UCSD-AML1 (cell line): ENCODE measurements around the gene PAPSS2.
"Not testable (repeated sequence)": the region's sequence is repeated elsewhere in the genome, so short reads cannot be mapped to it uniquely, and the experiment has no call there.

Experiments used
- DNase-seq: peaks from one replicate; lab custom pipeline; 2025; ENCODE audit not compliant: unreplicated experiment; lab: John Stamatoyannopoulos, UW

The PAPSS2 gene

DNA sequence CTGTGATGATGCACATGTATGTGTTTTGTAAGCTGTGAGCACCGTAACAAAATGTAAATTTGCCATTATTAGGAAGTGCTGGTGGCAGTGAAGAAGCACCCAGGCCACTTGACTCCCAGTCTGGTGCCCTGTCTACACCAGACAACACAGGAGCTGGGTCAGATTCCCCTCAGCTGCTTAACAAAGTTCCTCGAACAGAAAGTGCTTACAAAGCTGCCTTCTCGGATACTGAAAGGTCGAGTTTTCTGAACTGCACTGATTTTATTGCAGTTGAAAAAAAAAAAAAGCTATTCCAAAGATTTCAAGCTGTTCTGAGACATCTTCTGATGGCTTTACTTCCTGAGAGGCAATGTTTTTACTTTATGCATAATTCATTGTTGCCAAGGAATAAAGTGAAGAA lies 87.2 kb downstream of the PAPSS2 start:
- no peak for DNase-seq

DNA sequence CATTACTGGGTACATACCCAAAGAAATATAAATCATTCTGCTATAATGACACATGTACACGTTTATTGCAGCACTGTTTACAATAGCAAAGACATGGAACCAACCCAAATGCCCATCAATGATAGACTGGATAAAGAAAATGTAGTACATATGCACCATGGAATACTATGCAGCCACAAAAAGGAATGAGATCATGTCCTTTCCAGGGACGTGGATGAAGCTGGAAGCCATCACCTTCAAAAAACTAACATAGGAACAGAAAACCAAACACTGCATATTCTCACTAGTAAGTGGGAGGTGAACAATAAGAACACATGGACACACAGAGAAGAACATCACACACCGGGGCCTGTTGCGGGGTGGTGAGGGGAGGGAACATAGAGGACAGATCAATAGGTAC lies 88.6 kb downstream of the PAPSS2 start:
- DNase-seq, result not testable (repeated sequence)

DNA sequence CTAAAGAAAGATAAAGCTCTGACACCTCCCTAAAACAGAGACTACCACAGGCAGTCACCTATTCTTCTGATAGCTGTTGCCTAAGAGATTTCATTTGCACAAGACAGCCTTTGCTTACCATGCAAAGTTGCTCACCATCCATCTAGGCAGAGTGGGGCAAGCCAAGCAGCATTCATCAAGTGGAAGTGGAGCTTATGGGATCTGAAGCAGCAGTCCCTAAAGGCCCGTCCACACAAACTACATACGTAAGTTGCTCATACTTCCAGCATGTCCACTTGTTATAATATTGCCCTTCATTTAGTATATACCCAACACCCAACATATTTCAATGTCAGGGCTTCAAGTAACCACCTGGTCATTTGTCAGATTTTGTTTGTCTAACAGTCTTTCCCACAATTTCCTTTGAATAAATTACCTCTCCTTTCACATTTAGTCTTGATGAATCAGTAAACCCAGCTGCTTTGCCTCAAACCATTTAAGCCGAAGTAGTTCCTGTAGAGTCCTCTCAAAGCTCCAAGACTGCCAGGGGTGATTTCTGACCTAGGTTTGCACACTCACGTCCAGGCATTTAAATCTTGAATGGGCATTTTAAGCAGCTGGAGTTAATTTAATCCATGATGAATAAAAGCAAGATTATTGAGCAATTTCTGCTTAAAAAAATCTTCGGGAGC lies 90.5 kb downstream of the PAPSS2 start:
- no peak for DNase-seq

DNA sequence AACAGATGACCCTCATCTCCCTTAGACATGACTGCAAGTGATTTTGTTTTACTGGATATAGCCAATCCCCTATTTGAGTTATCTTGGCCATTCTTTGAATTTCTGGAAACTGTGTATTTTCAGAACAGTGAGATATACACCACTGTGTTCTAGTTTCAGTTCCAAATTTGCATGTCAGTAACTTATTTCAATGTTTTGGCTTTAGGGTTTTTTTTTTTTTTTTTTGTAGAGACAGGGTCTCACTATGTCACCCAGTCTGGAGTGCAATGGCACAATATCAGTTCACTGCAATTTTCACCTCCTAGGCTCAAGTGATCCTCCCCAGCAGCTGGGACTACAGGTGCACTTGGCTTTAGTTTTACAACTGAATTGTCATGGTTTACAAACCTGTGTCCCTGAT lies 91.1 kb downstream of the PAPSS2 start:
- no peak for DNase-seq

DNA sequence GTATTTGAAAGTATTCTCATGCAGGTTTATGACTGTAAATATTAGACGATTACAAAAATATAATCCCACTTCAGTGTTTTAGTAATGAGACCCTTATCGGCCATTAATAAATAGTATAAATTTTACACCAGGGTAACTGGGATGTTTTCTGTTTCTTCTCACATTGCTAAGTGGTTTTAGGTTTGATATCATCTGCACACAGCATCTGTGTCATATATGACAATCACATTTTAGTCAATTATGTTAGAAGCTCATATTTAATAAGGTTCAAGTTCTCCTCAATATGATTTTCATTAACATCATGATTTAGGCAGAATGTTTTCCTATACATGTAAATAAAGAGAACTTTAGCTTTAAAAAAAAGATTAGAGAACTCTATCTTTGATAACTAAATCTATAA lies 91.6 kb downstream of the PAPSS2 start:
- DNase-seq, result no peak

DNA sequence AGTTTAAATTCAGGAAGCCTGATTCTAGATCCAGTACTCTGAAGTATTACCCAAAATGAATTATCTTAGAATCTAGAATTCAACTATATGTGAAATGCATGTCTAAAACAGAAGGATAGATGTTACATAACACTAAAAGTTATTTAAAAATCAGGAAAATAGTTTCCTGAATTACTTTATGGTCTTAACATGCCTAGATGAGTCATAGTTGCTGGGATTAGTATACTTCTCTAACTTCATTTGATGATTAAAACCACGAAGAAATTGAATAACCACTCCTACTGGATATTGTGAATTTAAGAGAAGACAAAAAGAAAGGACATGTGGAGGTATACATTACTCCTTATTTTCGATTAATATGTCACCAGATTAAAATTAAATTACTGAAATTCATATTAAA lies 92.9 kb downstream of the PAPSS2 start:
- no peak for DNase-seq

DNA sequence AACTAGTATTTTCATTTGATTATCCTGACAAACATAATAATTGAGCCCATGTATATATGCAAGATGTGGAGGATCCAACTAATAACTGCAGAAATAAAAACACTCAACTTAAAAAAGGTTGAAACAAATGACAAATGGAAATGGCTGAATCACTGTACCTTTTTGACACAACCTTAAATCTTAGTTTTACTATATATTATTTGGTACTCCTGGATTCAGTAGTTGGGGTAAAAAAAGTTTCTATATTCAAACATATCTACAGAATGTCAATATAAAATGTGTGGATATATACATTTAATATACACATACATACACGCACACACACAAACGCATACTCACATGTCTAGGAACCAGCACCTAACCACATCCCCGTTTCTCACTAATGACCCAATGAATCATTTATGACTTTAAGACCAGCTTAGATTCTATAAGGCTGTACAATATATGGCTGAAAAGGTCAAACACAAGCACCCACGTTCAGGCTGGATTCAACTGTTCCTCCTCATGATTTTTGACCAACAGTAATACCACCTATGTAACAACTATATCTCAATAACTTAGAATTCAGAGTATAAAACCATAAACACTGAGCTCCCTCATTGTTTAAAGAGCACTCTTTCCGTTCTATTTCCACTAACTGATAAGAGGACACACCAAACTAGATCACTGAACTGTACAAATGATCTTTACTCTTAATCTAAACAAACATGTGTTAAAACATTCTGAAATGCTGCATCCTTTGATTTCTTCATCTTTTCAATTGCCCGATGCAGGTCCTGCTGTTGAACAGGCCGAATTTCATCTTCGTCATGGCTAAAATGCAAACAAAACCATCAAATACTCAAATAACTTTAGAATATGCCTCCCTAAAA lies 94.6 kb downstream of the PAPSS2 start:
- no peak for DNase-seq

DNA sequence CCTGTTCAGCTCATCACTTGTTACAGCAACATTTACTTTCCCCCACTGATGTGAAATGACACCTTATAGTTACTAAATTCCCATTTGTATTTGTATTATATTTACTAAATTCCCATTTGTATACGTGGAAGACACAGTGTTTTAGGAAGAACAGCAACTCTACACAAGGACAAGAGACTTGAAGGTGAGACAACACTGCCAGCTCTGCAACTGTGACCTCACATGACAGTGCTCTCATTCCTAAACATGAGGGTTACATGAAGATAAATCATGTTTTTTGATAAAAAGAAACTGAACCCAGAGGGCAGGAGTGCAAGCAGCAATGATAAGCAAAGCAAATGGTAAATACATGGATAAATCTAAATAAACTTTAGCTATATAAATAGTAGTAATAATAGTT lies 98.0 kb downstream of the PAPSS2 start:
- no peak for DNase-seq

DNA sequence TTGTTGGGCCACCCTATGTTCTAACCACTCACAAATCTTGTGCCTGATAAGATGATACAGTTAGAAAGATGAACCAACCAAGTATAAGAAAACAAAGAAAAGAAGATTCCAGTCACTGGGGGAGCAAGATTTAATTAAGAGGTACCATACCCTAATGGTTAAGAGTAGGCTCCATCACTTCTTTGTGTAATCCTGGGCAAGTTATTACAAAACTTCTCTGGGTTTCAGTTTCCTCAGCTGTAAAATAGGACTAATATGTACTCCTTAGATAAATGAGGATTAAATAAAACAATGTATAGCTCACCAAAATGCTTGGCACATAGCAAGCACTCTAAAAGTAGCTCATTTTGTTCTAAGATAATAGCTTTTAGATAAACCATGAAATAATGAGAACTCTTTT lies 99.9 kb downstream of the PAPSS2 start:
- DNase-seq, result no peak

DNA sequence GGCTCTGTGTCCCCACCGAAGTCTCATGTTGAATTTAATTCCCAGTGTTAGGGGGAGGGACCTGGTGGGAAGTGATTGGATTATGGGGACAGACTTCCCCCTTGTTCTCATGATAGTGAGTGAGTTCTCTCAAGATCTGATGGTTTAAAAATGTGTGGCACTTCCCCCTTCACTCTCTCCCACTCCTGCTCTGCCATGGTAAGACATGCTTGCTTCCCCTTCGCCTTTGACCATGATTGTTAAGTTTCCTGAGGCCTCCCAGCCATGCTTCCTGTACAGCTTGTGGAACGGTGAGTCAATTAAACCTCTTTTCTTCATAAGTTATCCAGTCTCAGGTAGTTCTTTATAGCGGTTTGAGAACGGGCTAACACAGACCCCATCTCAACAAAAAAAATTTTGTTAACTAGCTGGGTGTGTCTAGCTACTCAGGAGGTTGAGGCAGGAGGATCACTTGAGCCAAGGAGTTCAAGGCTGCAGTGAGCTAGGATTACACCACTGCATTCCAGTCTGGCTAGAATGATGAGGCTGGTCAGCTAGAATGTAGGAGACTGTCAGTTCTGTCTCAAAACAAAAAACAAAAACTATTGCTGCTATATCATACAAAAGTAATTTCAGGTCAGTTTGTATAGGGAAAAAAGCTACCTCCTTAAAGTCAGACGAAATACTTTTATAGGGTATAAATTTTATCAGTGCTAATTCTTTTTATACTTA lies 100.7 kb downstream of the PAPSS2 start:
- DNase-seq, result peak; percentile 41

DNA sequence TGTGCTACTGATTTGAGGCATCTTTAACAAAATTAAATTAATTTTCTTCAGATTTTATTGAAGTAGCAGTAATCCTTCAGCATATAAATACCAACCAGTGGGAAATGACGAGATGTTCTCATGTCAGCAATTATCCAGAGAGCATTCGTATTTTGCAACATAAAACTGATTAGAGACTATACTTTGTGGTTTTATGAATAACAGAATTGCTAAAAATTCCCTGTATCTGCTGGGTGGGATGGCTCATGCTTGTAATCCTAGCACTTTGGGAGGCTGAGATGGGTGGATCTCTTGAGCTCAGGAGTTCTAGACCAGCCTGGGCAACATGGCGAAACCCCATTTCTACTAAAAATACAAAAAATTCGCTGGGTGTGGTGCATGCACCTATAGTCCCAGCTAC lies 101.5 kb downstream of the PAPSS2 start:
- no peak for DNase-seq

DNA sequence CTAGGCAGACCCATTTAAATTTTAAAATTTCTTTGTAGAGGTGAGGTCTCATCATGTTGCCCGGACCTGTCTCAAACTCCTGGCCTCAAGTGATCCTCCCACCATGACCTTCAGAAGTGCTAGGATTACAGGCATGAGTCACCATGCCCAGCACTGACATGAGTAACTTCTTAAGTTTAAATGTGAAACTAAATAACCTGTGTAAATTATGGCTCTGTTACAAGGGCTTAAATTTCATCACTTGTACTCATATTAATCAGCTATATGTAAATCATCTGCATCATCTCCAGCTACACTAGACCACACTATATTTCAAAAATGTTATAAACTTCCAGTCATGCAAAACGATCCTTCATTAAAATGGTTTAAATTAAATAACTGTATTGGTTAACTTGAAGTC lies 102.2 kb downstream of the PAPSS2 start:
- DNase-seq, result no peak

DNA sequence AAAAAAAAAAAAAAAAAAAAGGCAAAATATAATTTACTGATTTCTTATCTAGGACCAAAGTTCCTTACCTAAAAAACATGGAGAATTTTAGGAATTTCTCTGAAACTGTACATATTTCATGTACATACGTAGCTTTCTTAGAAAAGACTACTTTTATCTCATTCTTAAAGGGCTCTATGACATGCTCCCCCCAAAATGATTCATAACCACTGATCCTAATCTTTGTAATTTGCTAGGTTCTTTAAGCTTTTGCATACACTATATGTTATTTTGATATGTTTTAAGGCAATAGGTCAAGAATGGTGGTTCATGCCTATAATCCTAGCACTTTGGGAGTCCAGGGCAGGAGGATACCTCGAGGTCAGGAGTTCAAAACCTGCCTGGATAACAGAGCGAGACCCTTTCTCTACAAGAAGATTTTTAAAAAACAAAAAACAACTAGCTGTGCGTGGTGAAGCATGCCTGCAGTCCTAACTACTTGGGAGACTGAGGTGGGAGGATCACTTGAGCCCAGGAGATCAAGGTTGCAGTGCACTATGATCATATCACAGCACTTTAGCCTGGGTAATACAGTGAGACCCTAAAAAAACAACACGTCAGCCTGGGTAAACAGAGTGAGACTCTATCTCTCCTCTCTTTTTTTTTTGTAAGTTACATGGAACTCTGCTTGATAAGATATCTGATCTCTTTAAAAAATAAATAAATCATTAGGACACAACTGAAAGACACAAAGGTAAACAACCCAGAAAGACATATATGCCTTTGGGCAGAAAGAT lies 103.6 kb downstream of the PAPSS2 start:
- no peak for DNase-seq

DNA sequence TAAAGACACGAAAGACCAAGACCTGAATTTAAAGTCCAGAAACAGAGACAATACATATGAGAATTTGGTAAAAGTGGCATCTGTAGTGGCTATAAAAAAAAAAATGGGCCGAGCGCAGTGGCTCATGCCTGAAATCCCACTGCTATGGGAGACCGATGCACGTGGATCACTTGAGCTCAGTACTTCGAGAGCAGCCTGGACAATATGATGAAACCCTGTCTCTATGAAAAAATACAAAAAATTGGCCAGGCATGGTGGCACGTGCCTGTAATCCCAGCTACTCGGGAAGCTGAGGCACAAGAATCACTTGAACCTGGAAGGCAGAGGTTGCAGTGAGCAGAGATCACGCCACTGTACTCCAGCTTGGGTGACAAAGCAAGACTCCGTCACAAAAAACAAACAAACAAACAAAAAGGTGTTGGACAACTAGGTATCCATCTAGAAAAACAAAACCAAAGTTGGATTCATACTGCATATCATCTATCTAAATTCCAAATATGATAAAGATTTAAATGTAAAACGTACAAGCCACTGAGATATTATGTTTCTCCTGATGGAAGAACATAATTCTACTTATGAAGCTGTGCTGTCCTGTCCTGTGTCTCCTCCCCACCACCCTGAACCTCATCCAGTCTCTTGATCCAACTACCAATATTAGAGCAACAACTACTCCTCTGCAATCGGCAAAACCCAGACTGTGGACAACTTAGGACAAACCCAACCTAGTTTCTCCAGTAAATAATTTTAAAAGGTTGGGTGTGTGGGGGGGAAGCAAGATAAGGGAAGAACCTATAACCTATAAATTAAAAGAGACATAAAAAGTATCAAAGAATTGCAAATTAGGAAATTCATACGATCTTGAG lies 104.6 kb downstream of the PAPSS2 start:
- no peak for DNase-seq

DNA sequence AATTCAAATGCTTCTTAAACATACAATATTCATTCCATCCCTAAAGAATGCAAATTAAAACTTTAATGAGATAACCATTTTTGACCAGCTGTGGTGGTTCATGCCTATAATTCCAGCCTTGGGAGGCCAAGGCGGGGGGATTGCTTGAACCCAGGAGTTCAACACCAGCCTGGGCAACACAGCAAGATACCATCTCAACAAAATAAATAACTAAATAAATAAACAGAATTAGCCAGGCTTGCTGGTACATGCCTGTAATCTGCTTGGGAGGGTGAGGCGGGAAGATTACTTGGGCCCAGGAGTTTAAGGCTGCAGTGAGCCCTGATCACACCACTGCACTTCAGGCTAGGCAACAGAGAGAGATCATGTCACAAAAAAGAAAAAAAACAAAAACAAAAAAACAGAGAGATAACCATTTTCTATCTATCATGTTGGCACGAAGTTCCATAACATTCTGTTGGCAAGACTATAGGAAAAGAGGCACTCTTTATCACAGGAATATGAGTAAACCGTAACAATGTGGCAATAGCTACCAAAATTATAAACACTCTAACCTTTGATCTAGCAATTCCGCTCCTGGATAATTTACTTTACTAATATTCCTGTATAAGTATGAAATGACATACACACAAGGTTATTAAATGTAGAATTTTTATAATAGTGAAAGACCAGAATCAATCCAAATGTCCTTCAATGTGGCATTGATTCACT lies 106.1 kb downstream of the PAPSS2 start:
- DNase-seq, result no peak

DNA sequence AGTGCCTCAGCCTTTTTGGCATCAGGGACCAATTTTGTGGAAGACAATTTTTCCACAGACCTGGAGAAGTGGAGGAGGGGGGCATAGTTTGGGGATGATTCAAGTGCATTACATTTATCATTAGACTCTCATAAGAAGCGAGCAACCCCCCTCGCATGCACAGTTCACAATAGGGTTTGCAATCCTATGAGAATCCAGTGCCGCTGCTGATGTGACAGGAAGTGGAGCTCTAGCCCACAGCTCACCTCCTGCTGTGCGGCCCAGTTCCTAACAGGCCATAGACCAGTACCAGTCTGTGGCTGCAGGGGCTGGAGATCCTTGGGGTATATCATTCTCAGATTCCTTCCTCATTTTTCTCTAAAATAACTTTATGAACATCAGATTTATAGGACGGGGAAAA lies 107.6 kb downstream of the PAPSS2 start:
- no peak for DNase-seq

DNA sequence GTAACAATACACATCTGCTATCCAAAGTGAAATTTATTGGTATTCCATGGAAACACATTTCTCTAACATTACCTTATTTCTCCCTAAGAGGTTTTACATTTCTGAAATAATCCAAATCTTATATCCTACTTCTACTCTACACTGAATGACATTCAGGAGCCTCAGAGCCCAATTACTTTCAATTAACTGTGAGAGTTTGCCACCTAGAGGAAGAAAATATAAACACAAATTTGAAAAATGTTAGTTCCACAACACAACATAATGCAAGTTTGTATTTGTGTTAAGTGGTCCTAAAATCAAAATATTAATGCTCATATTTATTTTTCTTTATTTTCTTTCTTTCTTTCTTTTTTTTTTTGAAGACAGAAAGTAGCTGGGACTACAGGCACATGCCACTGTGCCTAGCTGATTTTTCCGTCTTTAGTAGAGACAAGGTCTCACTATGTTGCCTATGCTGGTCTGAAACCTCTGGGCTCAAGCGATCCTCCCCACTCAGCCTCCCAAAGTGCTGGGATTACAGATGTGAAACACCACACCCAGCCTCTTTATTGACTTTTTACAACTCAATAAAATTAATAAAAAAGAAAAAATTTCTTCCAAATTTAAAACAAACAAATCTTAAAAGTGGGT lies 112.3 kb downstream of the PAPSS2 start:
- no peak for DNase-seq

DNA sequence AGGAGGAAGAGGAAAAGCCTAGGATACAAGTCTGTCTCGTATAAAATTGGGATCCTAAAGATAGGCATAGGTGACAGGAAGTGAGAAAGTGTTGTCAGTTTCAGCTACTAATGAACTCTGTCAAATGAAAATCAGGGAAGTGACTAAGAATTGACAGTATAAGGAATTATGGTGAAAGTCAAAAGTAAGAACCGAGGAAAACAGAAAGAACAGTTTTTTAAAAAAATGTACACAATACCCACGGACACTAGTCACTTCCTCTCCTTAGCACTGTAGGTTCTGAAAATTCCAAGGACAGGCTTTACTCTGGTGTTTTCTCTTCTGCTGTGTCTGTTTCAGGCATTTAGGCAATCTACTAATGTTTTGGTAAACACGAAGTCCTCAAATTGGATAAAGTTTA lies 116.1 kb downstream of the PAPSS2 start:
- no peak for DNase-seq

DNA sequence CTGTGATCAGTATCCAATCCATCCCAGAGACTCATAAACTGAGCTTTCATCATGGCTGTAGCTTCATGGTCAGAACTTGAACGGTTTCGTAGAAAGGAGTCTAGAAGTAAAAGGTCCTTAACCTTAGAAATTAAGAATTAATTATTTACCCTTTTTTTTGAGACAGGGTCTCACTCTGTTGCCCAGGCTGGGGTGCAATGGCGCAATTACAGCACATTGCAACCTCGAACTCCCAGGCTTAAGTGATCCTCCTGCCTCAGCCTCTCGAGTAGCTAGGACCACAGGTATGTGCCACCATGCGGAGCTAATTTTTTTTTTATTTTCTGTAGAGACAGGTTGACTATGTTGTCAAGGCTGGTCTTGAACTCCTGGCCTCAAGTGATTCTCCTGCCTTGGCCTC lies 116.7 kb downstream of the PAPSS2 start:
- no peak for DNase-seq
